HL-60 (cell line): Measurements from ENCODE around the gene CAB39L.

Experiments used
- DNase-seq, 2 experiments: peaks; one replicate each; pipeline ENCODE4 v3.0.0-alpha.2; 2010 to 2020; ENCODE audit warnings: low read depth in 1 of 2, low spot score in 1 of 2
- H3K27ac ChIP-seq: fragments of 250-450 bp; sonication (Bioruptor Pico); replicated peaks from 2 replicates; pipeline ENCODE4 v1.5.1; 2020; ENCODE audit warnings: mild to moderate bottlenecking, moderate library complexity
- H3K27me3 ChIP-seq: fragments of 250-450 bp; sonication (Bioruptor Pico); 2 replicates; pipeline ENCODE4 v1.5.1; 2021; ENCODE audit warnings: mild to moderate bottlenecking, moderate library complexity; ENCODE audit not compliant: insufficient read depth, poor library complexity, severe bottlenecking
- H3K4me3 ChIP-seq: replicated peaks from 2 replicates; pipeline ENCODE4 v1.5.1; 2011; ENCODE audit warnings: mild to moderate bottlenecking, control low read depth, low read length; ENCODE audit not compliant: insufficient read depth
- CTCF ChIP-seq: IDR thresholded peaks from one replicate; pipeline ENCODE4 v1.5.1; 2011; ENCODE audit warnings: low read length, control low read depth, inconsistent platforms; ENCODE audit not compliant: insufficient read depth
- GABPA ChIP-seq: IDR thresholded peaks from 2 replicates; pipeline ENCODE4 v1.6.1; 2012; ENCODE audit warnings: low read depth
- POLR2AphosphoS5 ChIP-seq: IDR thresholded peaks from 2 replicates; pipeline ENCODE4 v1.6.1; 2012; ENCODE audit warnings: low read depth
- REST ChIP-seq: IDR thresholded peaks from 2 replicates; pipeline ENCODE4 v1.6.1; 2012; ENCODE audit warnings: low read depth; ENCODE audit not compliant: insufficient replicate concordance
- SPI1 ChIP-seq: IDR thresholded peaks from 2 replicates; pipeline ENCODE4 v1.6.1; 2012; ENCODE audit warnings: low read depth, mild to moderate bottlenecking, borderline replicate concordance

The CAB39L gene

GRCh38 chr13:49308097-49308875, 135.6 kb downstream of the CAB39L start:
- Histone ChIP-seq H3K27me3 (no peaks in the 10 kb centered on the region), H3K27ac (no peak overlapping the region)

GRCh38 chr13:49307365-49307764, 136.5 kb downstream of the CAB39L start:
- no peak overlapping the region for H3K27ac ChIP-seq
- no peak for DNase-seq
- H3K4me3 ChIP-seq: no peak overlapping the region
- H3K27me3 ChIP-seq: no peaks in the 10 kb centered on the region
- TF ChIP-seq GABPA (no peak), POLR2AphosphoS5 (no peak), REST (no peak), SPI1 (no peak), CTCF (no peak)

More at GRCh38 chr13:49308097-49308875, 135.6 kb downstream of the CAB39L start:
- no peak for DNase-seq
- no peak for TF ChIP-seq CTCF
- TF ChIP-seq POLR2AphosphoS5: no peak
- TF ChIP-seq SPI1: no peak
- no peak for TF ChIP-seq REST
- TF ChIP-seq GABPA: no peak
- H3K4me3 ChIP-seq: no peak overlapping the region

GRCh38 chr13:49305792-49306425, 138.0 kb downstream of the CAB39L start:
- DNase-seq: no peak
- Histone ChIP-seq H3K27me3 (no peaks in the 10 kb centered on the region), H3K4me3 (no peak overlapping the region), H3K27ac (no peak overlapping the region)
- no peak for TF ChIP-seq CTCF
- no peak for TF ChIP-seq POLR2AphosphoS5
- TF ChIP-seq SPI1: no peak
- no peak for TF ChIP-seq GABPA
- TF ChIP-seq REST: no peak
